ENCODE data around the gene NFAT5.

The NFAT5 gene

DNA sequence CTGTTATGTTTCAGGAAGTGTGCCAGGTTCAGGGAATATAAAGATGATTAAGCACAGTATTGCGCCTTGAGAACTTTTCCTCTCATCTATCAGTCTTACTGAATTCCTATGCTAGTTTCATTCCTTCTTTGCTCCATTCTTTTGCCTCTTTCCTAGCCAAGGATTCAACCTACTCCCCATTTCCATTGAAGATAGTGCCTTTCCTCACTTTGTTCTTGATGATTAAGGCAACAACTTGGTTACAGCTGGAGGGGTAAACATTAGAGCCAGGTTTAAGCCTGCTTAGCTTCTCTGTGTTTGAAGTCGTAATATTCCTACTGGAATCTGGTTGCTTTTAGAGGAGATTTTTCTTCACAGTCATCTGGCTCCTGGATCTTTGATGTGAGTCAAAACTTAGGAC, 85.5 kb downstream of the NFAT5 start:
- no peak for DNase-seq

DNA sequence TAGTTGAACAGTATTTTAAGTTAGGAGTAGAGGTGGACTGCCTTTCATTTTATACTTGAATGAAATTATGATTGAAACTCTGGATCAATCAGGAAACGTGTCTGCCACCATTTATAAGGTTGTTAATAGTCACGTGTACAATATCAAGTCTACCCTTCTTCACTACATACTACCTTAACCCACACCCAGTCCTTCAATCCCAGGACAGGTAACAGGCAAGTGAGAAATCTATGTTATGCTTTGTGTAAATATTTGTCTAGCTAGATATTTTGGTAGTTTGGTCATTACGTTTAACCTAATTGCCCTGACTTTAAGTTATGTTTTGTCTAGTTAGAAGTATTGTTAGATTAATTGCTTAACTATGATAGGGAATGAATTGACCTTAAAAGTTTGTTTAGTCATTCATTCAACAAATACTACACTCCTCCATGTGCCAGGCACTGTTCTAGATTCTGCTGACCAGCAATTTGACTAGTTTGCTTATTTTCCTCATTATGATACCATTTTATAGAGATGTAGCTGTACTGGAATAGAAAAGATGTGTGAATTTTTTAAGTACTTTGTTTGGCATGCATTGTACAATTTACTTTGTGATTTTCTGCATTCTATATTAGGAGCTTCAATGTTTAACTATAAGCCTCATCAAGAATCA, 88.6 kb downstream of the NFAT5 start:
- no peak for DNase-seq

DNA sequence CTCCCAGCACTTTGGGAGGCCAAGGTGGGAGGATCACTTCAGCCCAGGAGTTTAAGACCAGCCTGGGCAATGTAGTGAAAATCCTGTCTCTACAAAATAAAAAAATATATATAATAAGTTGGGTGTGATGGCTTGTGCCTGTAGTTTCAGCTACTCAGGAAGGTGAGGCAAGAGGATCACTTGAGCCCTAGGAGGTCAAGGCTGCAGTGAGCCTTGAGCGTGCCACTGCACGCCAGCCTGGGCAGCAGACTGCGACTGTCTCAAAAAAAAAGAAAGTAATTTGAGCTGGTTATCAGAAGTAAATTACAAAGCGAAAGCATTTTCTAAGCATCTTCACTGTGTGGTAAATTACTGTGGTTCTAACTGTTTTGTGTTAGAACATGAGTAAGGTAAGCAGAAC, 94.4 kb downstream of the NFAT5 start:
- DNase-seq: no peak

DNA sequence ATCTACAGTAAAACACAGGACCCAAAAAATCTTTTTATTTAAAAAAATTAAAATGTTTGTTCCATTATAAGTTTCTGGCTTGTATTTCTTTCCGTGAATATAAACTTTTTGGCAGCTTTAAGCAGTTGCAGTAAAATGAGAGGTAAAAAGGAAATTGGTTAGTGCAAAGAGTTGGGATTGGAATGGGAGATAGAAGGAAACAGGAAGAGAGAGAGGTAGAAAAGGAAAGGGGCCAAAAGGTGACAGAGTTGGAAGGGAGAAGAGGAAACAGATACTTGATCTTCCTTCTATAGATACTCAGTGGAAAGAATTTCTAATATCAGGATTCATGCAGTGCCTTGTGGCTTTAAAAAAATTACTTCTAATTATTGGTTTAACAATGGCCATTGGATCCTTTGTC, 97.1 kb downstream of the NFAT5 start:
- DNase-seq: no peak

DNA sequence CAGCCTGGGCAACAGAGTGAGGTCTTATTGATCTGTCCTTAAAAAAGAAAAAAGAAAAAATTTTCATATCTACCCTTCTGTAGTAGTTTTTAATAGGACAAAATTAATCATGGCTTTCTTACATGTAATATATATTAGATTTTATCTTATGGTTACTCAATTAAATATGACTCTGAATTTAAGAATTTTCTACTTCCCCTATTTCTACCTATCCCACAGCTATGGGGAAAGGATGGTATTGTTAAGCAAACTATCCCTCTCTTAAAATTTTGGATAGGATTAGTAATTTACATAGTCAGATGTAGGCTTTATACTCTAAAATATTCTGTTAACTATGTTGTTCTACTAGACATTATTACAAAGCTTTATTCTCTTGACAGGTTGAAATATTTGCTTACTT, 98.1 kb downstream of the NFAT5 start:
- DNase-seq: peak in 1 of 4 experiments; percentile 18

DNA sequence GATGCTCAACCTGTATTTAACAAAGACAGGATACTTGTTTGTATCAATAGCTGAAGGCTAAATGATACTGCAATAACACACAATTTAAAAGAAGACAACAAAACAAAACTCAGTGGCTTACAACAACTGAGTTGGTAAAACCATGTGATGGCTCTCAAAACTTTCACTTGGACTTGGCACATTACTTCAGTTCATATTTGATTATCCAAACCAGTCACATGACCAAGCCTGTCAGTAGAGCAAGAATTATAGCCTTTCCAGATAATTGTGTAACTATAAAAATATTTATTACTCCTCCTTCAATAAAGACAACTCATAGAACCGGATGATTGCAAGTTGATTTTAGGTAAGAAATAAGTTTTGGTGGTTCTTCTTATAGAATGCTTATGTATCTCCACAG, 103.8 kb downstream of the NFAT5 start:
- no peak for DNase-seq

DNA sequence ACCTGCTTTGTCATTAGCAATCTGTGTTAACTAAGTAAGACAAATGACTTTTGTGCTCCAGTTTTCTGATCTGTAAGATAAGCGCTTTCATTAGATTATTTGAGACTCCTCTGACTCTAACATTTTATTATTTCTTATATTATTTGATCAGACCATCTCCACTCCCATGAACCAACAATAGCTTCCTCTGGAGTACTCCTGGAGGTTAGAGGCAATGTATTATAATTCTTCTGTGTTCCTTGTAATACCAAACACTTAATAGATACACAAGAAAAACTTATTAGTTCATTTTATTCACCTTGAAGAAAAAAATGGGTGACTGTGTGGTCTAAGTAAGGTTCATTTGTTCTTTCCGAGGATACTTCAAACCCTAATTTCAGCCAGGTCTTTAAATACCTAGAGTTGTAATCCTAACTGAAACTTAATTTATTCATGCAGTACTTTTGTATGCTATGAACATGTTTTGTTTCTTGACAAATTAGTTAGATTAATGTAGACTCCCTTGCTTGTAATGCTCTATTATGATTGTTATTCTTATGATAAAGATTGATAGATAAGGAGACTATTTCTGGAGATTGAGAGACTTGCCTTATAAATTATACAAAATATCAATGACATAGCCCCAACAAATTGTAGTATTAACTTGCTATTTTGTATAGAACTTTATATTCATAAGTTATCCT, 106.7 kb downstream of the NFAT5 start:
- no peak for DNase-seq

DNA sequence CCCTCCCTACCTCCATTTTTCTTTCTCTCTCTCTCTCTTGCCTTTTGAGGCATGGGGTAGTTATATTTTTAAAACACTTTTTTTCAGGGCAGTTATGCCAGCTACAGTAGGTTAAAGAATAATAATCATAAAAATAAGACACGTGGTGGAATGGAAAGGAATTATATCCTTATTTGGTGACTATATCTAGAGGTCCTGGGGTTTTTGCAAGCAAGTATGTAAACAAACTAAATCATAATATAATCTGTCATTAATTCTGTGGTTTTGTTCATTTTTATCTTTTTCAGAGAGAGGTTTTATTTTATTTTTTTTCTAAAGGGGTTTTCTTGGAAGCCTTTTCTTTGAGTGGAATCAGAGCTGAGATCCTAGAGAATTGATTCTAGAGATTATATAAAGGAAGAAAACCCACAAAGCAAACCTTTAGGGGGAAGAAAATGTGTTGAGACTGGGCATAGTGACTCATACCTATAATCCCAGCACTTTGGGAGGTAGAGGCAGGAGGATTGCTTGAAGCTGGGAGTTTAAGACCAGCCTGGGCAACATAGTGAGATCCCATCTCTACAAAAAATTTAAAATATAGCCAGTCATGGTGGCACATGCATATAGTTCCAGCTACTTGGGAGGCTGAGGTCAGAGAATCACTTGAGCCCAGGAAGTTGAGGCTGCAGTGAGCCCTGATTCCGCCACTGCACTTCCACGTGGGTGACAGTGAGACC, 107.4 kb downstream of the NFAT5 start:
- no peak for DNase-seq

DNA sequence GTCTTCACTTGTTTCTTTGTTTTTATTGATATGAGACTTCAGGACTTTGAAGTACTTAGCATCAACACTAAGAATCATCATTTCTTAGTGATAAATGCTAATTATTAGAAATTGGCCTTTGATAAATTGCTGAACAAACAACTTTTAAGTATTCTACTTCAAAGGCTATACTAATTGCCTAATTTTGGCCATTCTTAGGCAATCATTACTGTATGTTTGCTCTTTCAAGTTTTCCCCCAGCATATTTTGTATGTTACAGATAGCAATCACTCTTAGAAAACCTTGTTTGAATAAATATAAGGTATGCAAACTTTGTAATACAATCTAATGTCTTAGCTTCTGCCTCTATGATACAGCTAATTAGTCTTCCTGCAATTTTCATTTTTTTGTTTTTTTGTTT, 114.6 kb downstream of the NFAT5 start:
- DNase-seq: no peak

DNA sequence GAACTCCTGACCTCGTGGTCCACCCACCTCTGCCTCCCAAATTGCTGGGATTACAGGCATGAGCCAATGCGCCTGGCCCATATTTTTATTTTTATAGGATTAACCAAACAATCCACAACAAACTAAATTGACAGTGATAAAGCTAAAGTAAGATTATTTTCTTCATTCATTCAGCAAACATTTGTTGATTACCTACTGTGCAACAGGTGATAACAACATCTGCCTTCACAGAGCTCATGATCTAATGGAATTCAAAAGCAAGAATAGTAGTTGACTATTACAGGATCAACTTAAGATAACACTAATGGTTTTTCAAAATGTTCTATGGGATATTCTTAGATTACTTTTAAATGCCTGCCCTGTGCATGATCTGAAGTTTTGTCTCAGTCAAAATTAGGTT, 122.8 kb downstream of the NFAT5 start:
- no peak for DNase-seq

DNA sequence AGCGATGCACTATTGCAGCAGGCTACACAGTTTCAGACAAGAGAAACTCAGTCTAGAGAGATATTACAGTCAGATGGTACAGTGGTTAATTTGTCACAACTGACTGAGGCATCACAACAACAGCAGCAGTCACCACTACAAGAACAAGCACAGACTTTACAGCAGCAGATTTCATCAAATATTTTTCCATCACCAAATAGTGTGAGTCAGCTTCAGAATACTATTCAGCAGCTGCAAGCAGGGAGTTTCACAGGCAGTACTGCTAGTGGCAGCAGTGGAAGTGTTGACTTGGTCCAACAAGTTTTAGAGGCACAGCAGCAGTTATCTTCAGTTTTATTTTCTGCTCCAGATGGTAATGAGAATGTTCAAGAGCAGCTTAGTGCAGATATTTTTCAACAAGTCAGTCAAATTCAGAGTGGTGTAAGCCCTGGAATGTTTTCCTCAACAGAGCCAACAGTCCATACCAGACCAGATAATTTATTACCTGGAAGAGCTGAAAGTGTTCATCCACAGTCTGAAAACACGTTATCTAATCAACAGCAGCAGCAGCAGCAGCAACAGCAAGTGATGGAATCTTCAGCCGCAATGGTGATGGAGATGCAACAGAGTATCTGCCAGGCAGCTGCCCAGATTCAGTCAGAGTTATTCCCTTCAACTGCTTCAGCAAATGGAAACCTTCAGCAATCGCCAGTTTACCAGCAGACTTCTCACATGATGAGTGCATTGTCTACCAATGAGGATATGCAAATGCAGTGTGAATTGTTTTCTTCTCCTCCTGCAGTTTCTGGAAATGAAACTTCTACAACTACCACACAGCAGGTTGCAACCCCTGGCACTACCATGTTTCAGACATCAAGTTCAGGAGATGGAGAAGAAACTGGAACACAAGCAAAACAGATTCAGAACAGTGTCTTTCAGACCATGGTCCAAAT, 126.5 kb downstream of the NFAT5 start:
- no peak for DNase-seq

DNA sequence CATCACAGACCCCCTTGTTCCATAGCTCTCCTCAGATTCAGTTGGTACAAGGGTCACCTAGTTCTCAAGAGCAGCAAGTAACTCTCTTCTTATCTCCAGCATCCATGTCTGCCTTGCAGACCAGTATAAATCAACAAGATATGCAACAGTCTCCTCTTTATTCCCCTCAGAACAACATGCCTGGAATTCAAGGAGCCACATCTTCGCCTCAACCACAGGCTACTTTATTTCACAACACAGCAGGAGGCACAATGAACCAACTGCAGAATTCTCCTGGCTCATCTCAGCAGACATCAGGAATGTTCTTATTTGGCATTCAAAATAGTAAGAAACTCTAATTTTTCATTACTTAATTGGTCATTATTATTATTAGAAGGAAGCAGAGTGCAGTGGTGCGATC, 128.2 kb downstream of the NFAT5 start:
- no peak for DNase-seq

DNA sequence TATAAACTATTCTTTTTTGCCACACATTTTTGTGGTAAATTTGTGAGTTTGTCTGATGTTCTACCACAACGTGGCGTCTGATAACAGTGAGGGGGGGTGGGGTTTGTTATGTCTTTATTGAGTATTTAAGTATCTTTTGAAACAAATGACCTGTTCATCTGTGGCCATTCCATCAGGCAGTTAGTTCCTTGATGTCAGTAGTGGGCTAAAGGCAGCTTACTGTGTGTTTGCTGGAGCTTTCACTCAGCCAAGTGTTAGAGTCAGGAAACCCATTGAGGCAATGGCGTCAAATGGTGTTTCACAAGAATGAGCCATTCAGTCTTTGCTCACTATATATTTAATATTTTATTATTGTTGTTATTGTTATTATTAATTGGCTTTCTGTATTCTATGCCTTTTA, 132.6 kb downstream of the NFAT5 start:
- DNase-seq: no peak

DNA sequence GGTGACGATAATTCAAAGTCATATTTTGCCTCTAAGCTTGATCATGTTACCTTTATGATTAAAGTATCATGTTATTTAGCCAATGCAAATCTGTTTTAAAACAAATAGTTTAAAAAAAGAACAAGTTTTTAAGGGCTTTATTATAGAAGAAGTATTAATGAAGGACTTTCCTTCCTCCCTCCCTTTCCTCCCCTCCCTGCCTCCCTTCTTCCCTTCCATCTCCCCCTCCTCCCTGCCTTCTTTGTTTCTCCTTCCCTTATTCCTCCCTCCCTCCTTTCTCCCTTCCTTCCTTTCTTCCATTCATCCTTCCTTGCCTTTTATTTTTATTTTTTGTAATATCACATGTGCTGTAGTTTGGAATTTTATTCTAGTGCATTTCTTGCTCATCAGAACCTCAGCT, 134.1 kb downstream of the NFAT5 start:
- DNase-seq: no peak

DNA sequence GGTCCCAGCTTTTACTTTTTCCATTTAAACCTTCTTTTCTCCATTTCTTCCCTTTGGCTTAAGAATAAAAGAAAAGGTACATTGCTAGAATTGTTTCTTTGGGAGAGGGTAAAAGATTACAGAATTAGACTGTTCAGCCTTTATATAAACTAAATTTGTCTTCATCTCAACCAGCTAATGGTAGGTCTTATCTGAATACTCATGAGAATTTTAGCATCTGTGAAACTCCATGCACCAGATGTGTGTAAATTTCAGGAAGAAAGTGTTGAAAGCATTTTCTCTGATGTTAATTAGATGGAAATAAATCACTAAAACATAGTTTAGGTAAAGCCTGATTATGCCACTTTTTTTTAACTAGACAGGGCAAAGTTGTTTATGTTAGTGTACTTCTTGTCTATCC, 135.7 kb downstream of the NFAT5 start:
- DNase-seq: no peak

DNA sequence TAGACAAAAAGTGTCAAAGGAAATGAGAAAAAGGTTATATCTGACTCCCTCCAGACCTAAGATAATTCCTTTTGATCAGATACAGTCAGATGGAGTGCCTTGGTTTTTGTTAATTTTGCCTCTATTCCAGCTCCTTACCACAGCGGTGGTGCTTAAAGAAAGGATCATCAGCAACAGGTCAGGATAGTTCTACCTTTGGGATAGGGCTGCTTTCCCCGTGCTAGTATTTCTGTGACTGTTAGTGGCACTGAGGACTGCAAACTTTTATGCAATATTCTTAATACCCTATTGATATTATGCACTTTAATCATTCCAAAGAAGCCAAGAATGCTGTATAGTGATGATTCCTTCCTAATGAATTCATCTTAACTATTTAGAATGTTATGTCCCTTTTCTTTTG, 136.1 kb downstream of the NFAT5 start:
- DNase-seq: no peak

DNA sequence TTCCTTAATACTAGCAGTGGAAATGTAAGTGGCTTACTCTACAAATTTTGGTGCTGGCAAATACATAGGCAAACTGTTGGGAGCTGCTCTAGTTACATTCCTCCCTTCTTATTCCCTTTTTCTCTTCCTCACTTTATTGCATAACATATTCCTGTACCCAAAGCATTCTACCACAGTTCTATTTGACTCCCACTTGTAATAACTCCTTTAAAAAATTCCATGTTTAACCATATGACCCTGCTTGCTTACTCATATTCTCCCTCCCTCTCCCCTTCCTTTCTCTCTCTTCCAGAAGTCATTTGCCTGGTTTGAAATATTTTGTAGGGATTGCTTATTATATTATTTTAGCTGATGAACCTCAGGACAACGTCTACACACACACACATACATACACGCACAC, 137.9 kb downstream of the NFAT5 start:
- no peak for DNase-seq

DNA sequence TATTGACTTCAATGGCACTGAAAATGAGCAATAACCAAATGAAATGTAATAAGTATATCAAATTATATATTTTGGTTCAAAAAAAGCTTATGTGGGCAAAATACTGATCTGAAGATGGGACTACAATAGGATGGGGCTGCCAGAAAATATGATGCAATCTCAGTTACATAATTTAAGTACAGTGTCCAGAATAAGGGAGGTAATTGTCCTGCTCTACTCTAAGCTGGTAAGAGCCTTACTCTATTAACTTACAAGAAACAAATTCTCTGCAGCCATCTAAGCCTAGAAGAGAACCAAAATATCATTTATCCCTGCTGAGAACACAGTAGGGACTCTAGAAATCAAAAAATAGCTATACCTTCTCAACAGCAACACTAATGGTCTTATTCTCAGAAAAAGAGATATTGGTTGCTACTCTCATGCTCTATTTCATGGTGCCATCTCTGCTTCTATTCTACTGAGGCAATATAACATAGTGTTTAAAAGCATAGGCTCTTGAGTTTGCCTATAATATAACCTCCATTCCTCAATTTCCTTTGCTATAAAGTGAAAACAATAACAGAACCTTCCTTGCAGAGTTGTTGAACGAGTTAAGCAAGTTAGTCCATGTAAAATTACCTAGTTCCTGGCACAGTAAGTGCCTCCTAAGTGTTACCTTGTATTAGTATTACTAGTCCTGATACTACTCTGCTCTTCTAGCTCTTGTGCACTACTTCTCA, 140.6 kb downstream of the NFAT5 start:
- no peak for DNase-seq

DNA sequence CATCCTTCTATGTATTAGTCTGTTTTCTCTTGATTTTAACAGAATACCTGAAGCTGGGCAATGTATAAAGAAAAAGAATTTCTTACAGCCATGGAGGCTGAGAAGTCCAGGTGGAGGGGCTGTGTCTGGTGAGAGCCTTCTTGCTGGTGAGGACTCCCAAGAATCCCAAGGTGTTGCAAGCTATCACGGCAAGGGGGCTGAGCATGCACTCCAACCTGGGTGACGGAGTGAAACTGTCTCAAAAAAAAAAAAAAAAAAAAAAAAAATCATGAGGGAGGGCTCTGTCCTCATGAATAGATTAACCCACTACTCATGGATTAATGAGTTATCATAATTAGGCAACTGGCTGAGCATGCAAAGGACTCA, 141.2 kb downstream of the NFAT5 start:
- DNase-seq: no peak

DNA sequence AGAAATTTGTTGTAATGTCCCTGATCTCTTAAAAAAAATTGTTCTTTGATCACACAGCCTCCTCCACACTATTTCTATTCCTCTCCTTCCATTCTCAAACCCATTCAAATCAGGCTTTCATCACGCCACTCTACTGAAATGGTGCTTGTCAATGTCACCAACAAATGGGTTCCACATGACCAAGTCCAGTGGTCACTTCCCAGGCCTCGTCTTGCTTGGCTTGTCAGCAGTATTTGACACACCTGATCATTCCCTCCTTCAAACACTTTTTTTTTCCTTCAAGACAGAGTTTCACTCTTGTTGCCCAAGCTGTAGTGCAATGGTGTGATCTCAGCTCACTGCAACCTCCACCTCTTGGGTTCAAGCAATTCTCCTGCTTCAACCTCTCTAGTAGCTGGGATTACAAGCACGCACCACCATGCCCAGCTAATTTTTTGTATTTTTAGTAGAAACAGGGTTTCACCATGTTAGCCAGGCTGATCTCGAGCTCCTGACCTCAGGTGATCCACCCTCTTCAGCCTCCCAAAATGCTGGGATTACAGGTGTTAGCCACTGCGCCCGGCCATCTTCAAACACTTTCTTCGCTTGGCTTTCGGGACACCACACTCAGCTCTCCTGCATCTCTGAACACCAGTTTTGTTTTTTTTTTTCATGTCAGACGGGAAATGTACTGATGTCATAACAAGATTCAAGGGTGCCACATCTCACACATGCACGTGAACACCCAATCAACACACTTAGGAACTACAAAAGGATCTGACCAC, 142.3 kb downstream of the NFAT5 start:
- no peak for DNase-seq

DNA sequence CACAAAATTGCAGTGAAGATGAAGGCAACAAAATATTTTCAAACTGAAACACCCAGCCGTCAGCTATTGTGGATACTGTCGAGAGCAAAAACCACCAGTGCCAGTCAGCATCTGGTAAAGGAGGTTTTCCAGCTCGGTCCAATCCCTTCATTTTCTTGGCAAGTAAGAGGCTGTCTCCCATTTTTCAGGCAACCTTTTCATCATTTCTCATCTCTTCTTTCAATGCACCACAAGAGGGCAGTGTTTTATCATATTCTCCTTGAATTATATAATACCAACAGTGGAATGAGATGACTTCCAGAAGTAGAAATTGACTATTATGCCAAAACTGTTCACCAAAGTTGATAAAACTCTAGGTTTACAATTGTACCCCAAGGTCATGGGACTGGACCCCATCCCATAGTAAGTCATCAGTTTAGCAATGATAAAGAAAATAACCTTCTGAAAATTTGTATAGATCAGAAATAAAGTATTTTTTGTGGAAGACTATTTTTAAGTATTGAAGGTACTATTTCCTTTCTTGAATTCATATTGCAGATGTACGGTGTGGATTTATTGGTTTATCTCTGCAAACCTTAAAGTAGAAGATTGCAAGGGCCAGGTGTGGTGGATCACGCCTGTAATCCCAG, 143.8 kb downstream of the NFAT5 start:
- DNase-seq: peak in 3 of 4 experiments; percentile 57 to 85 (median 78)
